HepG2 (cell line): ENCODE measurements around the gene FTCD. TPM values are rescaled to one million over a fixed set of nuclear protein-coding genes. Genes with fewer than 3 reads are reported as not detected.
A peak's percentile ranks its signal among the peaks of the same experiment; 100 is the strongest.

Experiments used
- CENPX ChIP-seq: sonication (generic); formaldehyde crosslinking; IDR thresholded peaks from 2 replicates; pipeline ENCODE4 v1.9.0; 2021; ENCODE audit warnings: mild to moderate bottlenecking, missing genetic modification reagents, moderate library complexity
- HMGXB3 ChIP-seq: sonication (generic); formaldehyde crosslinking; IDR thresholded peaks from 2 replicates; pipeline ENCODE4 v1.4.0; 2020; ENCODE audit warnings: missing genetic modification reagents, borderline replicate concordance
- HNF1B ChIP-seq: sonication (generic); formaldehyde crosslinking; IDR thresholded peaks from 2 replicates; pipeline ENCODE4 v1.5.1; 2020; ENCODE audit warnings: mild to moderate bottlenecking, moderate library complexity, missing genetic modification reagents
- HNRNPK ChIP-seq: fragments of 200-400 bp; formaldehyde crosslinking; IDR thresholded peaks from 2 replicates; pipeline ENCODE4 v1.6.1; 2018; ENCODE audit warnings: low read length, low read depth, moderate library complexity, mild to moderate bottlenecking; ENCODE audit not compliant: poor library complexity, severe bottlenecking
- IKZF1 ChIP-seq: fragments of 450-650 bp; IDR thresholded peaks from 2 replicates; pipeline ENCODE4 v1.7.1; 2016
- NFE2L2 ChIP-seq: fragments of 150-350 bp; IDR thresholded peaks from 2 replicates; pipeline ENCODE4 v1.6.1; 2014; ENCODE audit warnings: low read length
- PAX8 ChIP-seq: sonication (generic); formaldehyde crosslinking; IDR thresholded peaks from 2 replicates; pipeline ENCODE4 v1.8.0; 2022; ENCODE audit warnings: mild to moderate bottlenecking, missing genetic modification reagents, borderline replicate concordance
- PHF8 ChIP-seq: sonication (generic); formaldehyde crosslinking; IDR thresholded peaks from 2 replicates; pipeline ENCODE4 v1.5.0; 2020; ENCODE audit warnings: missing genetic modification reagents
- RXRA ChIP-seq: sonication (generic); formaldehyde crosslinking; IDR thresholded peaks from 2 replicates; pipeline ENCODE4 v1.5.1; 2020; ENCODE audit warnings: missing genetic modification reagents
- SOX5 ChIP-seq: IDR thresholded peaks from 2 replicates; pipeline ENCODE4 v1.6.1; 2016; ENCODE audit warnings: borderline replicate concordance
- SP4 ChIP-seq: sonication (generic); formaldehyde crosslinking; IDR thresholded peaks from 2 replicates; pipeline ENCODE4 v1.8.1; 2023; ENCODE audit warnings: mild to moderate bottlenecking, missing genetic modification reagents
- SP5 ChIP-seq: IDR thresholded peaks from 2 replicates; pipeline ENCODE4 v1.6.1; 2016; ENCODE audit warnings: low read depth, borderline replicate concordance
- ZFP62 ChIP-seq: sonication (generic); formaldehyde crosslinking; IDR thresholded peaks from 2 replicates; pipeline ENCODE4 v1.4.0; 2020; ENCODE audit warnings: missing genetic modification reagents
- ZNF496 ChIP-seq: sonication (generic); formaldehyde crosslinking; IDR thresholded peaks from 2 replicates; pipeline ENCODE4 v1.8.1; 2023; ENCODE audit warnings: mild to moderate bottlenecking, moderate library complexity, missing genetic modification reagents; ENCODE audit not compliant: insufficient replicate concordance
- ZNF777 ChIP-seq: sonication (generic); formaldehyde crosslinking; IDR thresholded peaks from 2 replicates; pipeline ENCODE4 v1.4.0; 2020; ENCODE audit warnings: missing genetic modification reagents
- polyA plus RNA-seq, 8 experiments: library from polyadenylated mRNA; depleted of rRNA in 3 of 8; stranded (reverse) in 7 of 8; unstranded in 1 of 8; fragments of >200 nt; fragmentation: Illumina TruSeq in 4 of 8; extraction: Trizol in 4 of 8; gene quantifications; 2 replicates each; pipeline versions ENCODE4 v1.2.1 to v1.2.3, GENCODE V29; 2011 to 2016; ENCODE audit warnings: low read depth in 4 of 8, missing spikeins in 1 of 8, mixed read lengths in 1 of 8; ENCODE audit not compliant: insufficient read depth in 1 of 8
- total RNA-seq, 5 experiments: library from RNA; depleted of rRNA; stranded (reverse); fragments of >200 nt; fragmentation: Illumina TruSeq; extraction: Trizol; gene quantifications; 2 replicates each; pipeline ENCODE4 v1.2.3, GENCODE V29; 2016; ENCODE audit warnings: low read depth in 1 of 5
- TF ChIP-seq, protein P1 (sequence below): sonication (generic); formaldehyde crosslinking; IDR thresholded peaks from 2 replicates; pipeline ENCODE4 v1.4.0; 2020; ENCODE audit warnings: missing genetic modification reagents
- TF ChIP-seq, protein P2 (sequence below): IDR thresholded peaks from 2 replicates; pipeline ENCODE4 v1.6.1; 2016

Gene FTCD
- total and polyA plus RNA-seq, 2 of the 13 experiments (the other 11 are each of a cell fraction or from before 2014, with no cell fraction given), result 75.7 to 105 TPM

GRCh38 chr21:46149205-46149901, 6.0 kb downstream of the FTCD start (continued):
- TF ChIP-seq, protein P1, sequence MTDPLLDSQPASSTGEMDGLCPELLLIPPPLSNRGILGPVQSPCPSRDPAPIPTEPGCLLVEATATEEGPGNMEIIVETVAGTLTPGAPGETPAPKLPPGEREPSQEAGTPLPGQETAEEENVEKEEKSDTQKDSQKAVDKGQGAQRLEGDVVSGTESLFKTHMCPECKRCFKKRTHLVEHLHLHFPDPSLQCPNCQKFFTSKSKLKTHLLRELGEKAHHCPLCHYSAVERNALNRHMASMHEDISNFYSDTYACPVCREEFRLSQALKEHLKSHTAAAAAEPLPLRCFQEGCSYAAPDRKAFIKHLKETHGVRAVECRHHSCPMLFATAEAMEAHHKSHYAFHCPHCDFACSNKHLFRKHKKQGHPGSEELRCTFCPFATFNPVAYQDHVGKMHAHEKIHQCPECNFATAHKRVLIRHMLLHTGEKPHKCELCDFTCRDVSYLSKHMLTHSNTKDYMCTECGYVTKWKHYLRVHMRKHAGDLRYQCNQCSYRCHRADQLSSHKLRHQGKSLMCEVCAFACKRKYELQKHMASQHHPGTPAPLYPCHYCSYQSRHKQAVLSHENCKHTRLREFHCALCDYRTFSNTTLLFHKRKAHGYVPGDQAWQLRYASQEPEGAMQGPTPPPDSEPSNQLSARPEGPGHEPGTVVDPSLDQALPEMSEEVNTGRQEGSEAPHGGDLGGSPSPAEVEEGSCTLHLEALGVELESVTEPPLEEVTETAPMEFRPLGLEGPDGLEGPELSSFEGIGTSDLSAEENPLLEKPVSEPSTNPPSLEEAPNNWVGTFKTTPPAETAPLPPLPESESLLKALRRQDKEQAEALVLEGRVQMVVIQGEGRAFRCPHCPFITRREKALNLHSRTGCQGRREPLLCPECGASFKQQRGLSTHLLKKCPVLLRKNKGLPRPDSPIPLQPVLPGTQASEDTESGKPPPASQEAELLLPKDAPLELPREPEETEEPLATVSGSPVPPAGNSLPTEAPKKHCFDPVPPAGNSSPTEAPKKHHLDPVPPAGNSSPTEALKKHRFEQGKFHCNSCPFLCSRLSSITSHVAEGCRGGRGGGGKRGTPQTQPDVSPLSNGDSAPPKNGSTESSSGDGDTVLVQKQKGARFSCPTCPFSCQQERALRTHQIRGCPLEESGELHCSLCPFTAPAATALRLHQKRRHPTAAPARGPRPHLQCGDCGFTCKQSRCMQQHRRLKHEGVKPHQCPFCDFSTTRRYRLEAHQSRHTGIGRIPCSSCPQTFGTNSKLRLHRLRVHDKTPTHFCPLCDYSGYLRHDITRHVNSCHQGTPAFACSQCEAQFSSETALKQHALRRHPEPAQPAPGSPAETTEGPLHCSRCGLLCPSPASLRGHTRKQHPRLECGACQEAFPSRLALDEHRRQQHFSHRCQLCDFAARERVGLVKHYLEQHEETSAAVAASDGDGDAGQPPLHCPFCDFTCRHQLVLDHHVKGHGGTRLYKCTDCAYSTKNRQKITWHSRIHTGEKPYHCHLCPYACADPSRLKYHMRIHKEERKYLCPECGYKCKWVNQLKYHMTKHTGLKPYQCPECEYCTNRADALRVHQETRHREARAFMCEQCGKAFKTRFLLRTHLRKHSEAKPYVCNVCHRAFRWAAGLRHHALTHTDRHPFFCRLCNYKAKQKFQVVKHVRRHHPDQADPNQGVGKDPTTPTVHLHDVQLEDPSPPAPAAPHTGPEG (CRISPR knock-in tag), result no peak
- TF ChIP-seq HMGXB3 (CRISPR knock-in tag) (no peak), NFE2L2 (no peak), CENPX (CRISPR knock-in tag) (no peak), SOX5 (CRISPR knock-in tag) (0 out of 2 replicates have a peak, but pooled peaks have one; percentile 14), PAX8 (no peak), RXRA (CRISPR knock-in tag) (peak; percentile 23; the same call in 1 of the 2 replicates), HNF1B (0 out of 2 replicates have a peak, but pooled peaks have one; percentile 35), PHF8 (CRISPR knock-in tag) (no peak), HNRNPK (no peak), SP5 (CRISPR knock-in tag) (0 out of 2 replicates have a peak, but pooled peaks have one; percentile 21), IKZF1 (no peak), ZFP62 (CRISPR knock-in tag) (no peak), ZNF777 (no peak), ZNF496 (CRISPR knock-in tag) (no peak), SP4 (CRISPR knock-in tag) (no peak)
- TF ChIP-seq, protein P2, sequence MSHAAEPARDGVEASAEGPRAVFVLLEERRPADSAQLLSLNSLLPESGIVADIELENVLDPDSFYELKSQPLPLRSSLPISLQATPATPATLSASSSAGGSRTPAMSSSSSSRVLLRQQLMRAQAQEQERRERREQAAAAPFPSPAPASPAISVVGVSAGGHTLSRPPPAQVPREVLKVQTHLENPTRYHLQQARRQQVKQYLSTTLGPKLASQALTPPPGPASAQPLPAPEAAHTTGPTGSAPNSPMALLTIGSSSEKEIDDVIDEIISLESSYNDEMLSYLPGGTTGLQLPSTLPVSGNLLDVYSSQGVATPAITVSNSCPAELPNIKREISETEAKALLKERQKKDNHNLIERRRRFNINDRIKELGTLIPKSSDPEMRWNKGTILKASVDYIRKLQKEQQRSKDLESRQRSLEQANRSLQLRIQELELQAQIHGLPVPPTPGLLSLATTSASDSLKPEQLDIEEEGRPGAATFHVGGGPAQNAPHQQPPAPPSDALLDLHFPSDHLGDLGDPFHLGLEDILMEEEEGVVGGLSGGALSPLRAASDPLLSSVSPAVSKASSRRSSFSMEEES (CRISPR knock-in tag), result no peak
